Measurements from ENCODE around the gene ELANE. TPM values are rescaled to one million over a fixed set of nuclear protein-coding genes. Genes with fewer than 3 reads are reported as not detected.

ELANE gene
- total and polyA plus RNA-seq, 9 of the 15 experiments (the other 6 are each of a cell fraction or from before 2014, with no cell fraction given), result not detected

GRCh38 chr19:811506-812048, 40.5 kb upstream of the ELANE start:
- intact Hi-C loops (cut with micrococcal nuclease) (no loop called here), in situ Hi-C loops (cut with MboI) (no loop called here)
- WGBS (ENCODE audit: insufficient coverage, low coverage, missing lambda C conversion rate), result 94% methylated on average over 20 of the region's 20 CpGs
- DNase-seq (ENCODE audit: extremely low read depth in 1 of 4, low spot score in 3 of 4) (peak in 2 of 4 experiments; percentile 20 to 21), FAIRE-seq (no peak), ATAC-seq (0 out of 3 replicates have a peak, but pooled peaks have one; percentile 6)
- CTCF ChIA-PET (ENCODE audit: low intra/inter-chr PET ratio), result no interaction called here
- BruUV-seq (replicated peaks), result TSS peak; percentile 65
- Histone ChIP-seq H3K27me3 (ENCODE audit: control insufficient read depth in 2 of 2, insufficient read depth in 2 of 2, low read length in 2 of 2) (no peaks in the 10 kb centered on the region), H3K4me2 (ENCODE audit: insufficient read depth, low read length) (no peak overlapping the region), H3K9me1 (ENCODE audit: control insufficient read depth, insufficient read depth, low read length) (no peaks in the 10 kb centered on the region), H3K9me3 (replicated peaks; ENCODE audit: control insufficient read depth, insufficient read depth, low read depth, low read length) (peaks cover 3% of the 10 kb centered on the region), H3K4me3 (no peak overlapping the region), H3K27ac (ENCODE audit: extremely low read depth, low read depth, low read length) (no peak overlapping the region), H4K20me1 (replicated peaks; ENCODE audit: control insufficient read depth, insufficient read depth, low read length) (no peaks in the 10 kb centered on the region), H3K9ac (ENCODE audit: insufficient read depth in 1 of 2, low read depth in 2 of 2, low read length in 2 of 2) (no peak overlapping the region), H2AFZ (ENCODE audit: low read depth, low read length) (no peak overlapping the region), H3K4me1 (replicated peaks in 1 of 2; ENCODE audit: control insufficient read depth in 2 of 2, insufficient read depth in 2 of 2, low read length in 2 of 2) (peaks cover 0 to 41% of the 10 kb centered on the region in 2 experiments; a peak in 2 of 5 replicates), H3K79me2 (ENCODE audit: control insufficient read depth, insufficient read depth, low read length) (peaks cover 25% of the 10 kb centered on the region), H3K36me3 (ENCODE audit: control insufficient read depth, insufficient read depth, low read length) (peaks cover 86% of the 10 kb centered on the region)
- POLR2A ChIA-PET, result interaction anchor here (1.2 to 3.0 kb wide), 3 partner anchors 8 to 13 kb away, joined by 3 to 20 read pairs (median 8); no protein-coding TSS in a partner anchor
- TF ChIP-seq POLR2A (conservative IDR thresholded peaks at IDR 0.05), result peak; percentile 67; the same call in 1 of the 2 replicates
- no peak for TF ChIP-seq HDAC3 (IDR thresholded peaks at IDR 0.05; ENCODE audit: borderline replicate concordance, partially characterized antibody)
- 0 out of 2 replicates have a peak, but pooled peaks have one; percentile 1 for TF ChIP-seq POLR2AphosphoS5 (IDR thresholded peaks at IDR 0.05; ENCODE audit: control insufficient read depth, insufficient read depth, low read depth, low read length)
- TF ChIP-seq RBFOX2 (IDR thresholded peaks at IDR 0.05; ENCODE audit: low read depth, low read length), result peak; percentile 28
- no peak for TF ChIP-seq XRCC5 (IDR thresholded peaks at IDR 0.05; ENCODE audit: low read depth, low read length)
